Measurements from ENCODE around the gene RSPO3. TPM values are rescaled to one million over a fixed set of nuclear protein-coding genes. Genes with fewer than 3 reads are reported as not detected.
A peak's percentile ranks its signal among the peaks of the same experiment; 100 is the strongest.

The RSPO3 gene
- total and polyA plus RNA-seq, 4 donors = 2.5 to 4.0 (median 3.6) TPM

- Histone ChIP-seq H3K27ac (ENCODE audit: low read depth, low read length) (no peak overlapping the region), H3K4me1 (ENCODE audit: control insufficient read depth, insufficient read depth, low read length) (peaks cover 27% of the 10 kb centered on the region), H3K9me3 (ENCODE audit: control insufficient read depth, insufficient read depth, low read length) (no peaks in the 10 kb centered on the region), H3K4me3 (ENCODE audit: low read depth, low read length) (peak overlapping the region; percentile 51), H3K27me3 (ENCODE audit: control insufficient read depth, insufficient read depth, low read length) (peaks cover 58% of the 10 kb centered on the region), H3K36me3 (ENCODE audit: control insufficient read depth, insufficient read depth, low read length) (no peaks in the 10 kb centered on the region)
- peak in 1 of 6 donors; percentile 48 for DNase-seq (ENCODE audit: low read depth in 4 of 6, low spot score in 6 of 6)
- WGBS (ENCODE audit: insufficient coverage) = 1% methylated on average over 37 of the region's 37 CpGs
Observed at GRCh38 chr6:127120023-127120786, 1.7 kb downstream of the RSPO3 start.

DNA sequence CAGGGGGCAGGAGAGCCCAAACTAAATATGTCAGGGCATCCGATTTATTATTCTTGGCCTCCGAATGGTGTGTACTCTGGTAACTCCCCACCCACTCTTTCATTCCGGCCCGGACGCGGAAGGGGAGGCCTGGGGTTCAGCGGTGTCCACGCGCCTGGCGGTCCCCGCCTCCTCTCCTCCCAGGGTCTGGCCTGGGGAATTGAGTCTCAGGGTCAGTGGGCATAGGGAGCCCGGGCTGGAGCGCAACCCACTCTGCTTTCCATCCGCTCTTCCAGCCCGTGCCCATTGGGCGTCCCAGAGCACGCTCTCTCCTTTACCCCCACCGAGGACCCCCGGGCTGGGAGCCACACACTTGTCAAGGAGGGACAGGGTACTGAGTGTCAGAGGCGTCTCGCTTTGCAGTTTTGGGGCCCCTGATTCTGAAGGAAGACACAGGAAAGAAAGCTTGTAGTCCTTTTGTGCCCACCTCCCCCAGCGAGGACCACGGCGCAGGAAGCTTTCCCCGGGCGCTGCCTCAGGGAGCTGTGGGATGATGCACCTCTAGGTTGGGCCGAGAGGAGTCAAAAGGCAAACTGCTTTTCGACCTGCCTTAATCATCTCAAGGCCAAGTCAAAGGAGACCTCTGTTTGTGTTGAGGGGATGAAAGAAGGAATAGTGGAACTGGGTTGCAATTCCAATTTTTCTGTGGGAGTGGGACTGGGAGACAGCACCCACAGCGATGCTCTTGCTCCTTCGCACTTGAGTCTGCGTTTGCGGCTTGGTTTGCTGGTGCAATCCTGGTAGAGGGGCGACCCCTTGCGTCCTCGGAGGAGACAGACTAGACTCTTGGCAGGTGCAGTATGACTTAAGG, 2.5 kb downstream of the RSPO3 start:
- H3K27ac ChIP-seq (ENCODE audit: low read depth, low read length) = no peak overlapping the region
- H3K4me1 ChIP-seq (ENCODE audit: control insufficient read depth, insufficient read depth, low read length) = peaks cover 27% of the 10 kb centered on the region
- H3K36me3 ChIP-seq (ENCODE audit: control insufficient read depth, insufficient read depth, low read length) = no peaks in the 10 kb centered on the region
- H3K4me3 ChIP-seq (ENCODE audit: low read depth, low read length) = peak overlapping the region; percentile 51
- peaks cover 50% of the 10 kb centered on the region for H3K27me3 ChIP-seq (ENCODE audit: control insufficient read depth, insufficient read depth, low read length)
- peak; percentile 60 to 97 (median 76) for DNase-seq (ENCODE audit: low read depth in 4 of 6, low spot score in 6 of 6)
- no peaks in the 10 kb centered on the region for H3K9me3 ChIP-seq (ENCODE audit: control insufficient read depth, insufficient read depth, low read length)
- WGBS (ENCODE audit: insufficient coverage) = 4% methylated on average over 32 of the region's 35 CpGs

DNA sequence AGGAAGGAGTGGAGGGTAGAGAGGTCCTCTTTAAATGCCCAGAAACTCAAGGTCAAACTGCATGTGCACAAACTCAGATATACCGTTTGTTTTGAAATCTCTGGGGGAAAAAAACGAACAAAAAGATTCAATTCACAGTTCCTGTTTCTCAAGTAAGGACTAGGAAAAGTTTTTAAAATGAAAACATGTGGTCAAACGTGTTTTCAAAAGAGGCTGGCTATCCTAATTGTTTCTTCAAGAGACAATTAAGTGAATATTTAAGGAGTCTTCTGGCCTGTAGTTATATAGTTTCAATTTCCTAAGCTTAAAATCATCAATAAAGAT, 3.1 kb downstream of the RSPO3 start:
- WGBS (ENCODE audit: insufficient coverage) = no CpG with 5 or more reads among the region's 3 CpGs
- Histone ChIP-seq H3K9me3 (ENCODE audit: control insufficient read depth, insufficient read depth, low read length) (no peaks in the 10 kb centered on the region), H3K36me3 (ENCODE audit: control insufficient read depth, insufficient read depth, low read length) (no peaks in the 10 kb centered on the region), H3K4me3 (ENCODE audit: low read depth, low read length) (no peak overlapping the region), H3K4me1 (ENCODE audit: control insufficient read depth, insufficient read depth, low read length) (peaks cover 27% of the 10 kb centered on the region), H3K27me3 (ENCODE audit: control insufficient read depth, insufficient read depth, low read length) (peaks cover 44% of the 10 kb centered on the region), H3K27ac (ENCODE audit: low read depth, low read length) (no peak overlapping the region)
- no peak for DNase-seq (ENCODE audit: low read depth in 4 of 6, low spot score in 6 of 6)

DNA sequence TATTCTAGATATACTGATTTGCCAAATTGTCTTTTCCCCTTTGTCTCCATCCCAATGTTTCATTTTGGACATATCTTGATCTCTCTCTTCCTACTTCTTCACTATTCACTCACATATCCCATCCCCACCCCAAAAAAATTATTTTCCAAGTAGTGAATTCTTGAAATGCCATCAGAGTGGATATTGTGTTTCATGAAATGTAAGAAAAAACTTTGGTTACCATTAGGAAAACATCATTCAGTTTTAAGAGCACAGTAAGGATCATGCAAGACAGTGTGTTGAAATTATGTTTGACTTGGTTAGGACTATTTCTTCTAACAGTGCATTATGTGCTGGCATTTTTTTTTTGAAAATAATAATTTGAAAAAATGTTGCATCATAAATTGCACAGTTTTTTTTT, 5.7 kb downstream of the RSPO3 start:
- H3K27me3 ChIP-seq (ENCODE audit: control insufficient read depth, insufficient read depth, low read length) = peaks cover 25% of the 10 kb centered on the region
- no peak for DNase-seq (ENCODE audit: low read depth in 4 of 6, low spot score in 6 of 6)
- H3K4me3 ChIP-seq (ENCODE audit: low read depth, low read length) = no peak overlapping the region
- peaks cover 22% of the 10 kb centered on the region for H3K4me1 ChIP-seq (ENCODE audit: control insufficient read depth, insufficient read depth, low read length)
- no peak overlapping the region for H3K27ac ChIP-seq (ENCODE audit: low read depth, low read length)
- H3K9me3 ChIP-seq (ENCODE audit: control insufficient read depth, insufficient read depth, low read length) = no peaks in the 10 kb centered on the region
- H3K36me3 ChIP-seq (ENCODE audit: control insufficient read depth, insufficient read depth, low read length) = no peaks in the 10 kb centered on the region

DNA sequence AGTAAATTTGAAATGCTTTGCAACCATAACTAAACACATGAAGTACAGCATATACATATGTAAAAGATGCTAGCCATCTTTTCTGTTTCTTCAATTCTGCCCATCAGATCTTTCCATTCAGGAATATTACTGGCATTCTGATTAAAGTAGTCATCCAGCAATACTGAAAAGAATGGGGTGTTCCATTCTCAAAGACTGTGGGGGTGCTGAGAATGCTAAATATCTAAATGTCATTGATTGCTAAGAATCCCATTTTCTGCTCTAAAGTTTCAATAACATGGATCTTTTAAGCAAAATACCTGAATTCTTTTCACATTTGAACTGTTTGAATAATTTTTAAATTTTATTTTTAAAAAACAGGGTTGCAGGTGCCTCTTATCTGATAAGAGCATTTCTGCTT, 6.2 kb downstream of the RSPO3 start:
- peaks cover 17% of the 10 kb centered on the region for H3K4me1 ChIP-seq (ENCODE audit: control insufficient read depth, insufficient read depth, low read length)
- no peaks in the 10 kb centered on the region for H3K9me3 ChIP-seq (ENCODE audit: control insufficient read depth, insufficient read depth, low read length)
- no peak overlapping the region for H3K27ac ChIP-seq (ENCODE audit: low read depth, low read length)
- no peaks in the 10 kb centered on the region for H3K36me3 ChIP-seq (ENCODE audit: control insufficient read depth, insufficient read depth, low read length)
- H3K27me3 ChIP-seq (ENCODE audit: control insufficient read depth, insufficient read depth, low read length) = peaks cover 20% of the 10 kb centered on the region
- DNase-seq (ENCODE audit: low read depth in 4 of 6, low spot score in 6 of 6) = no peak
- no peak overlapping the region for H3K4me3 ChIP-seq (ENCODE audit: low read depth, low read length)

DNA sequence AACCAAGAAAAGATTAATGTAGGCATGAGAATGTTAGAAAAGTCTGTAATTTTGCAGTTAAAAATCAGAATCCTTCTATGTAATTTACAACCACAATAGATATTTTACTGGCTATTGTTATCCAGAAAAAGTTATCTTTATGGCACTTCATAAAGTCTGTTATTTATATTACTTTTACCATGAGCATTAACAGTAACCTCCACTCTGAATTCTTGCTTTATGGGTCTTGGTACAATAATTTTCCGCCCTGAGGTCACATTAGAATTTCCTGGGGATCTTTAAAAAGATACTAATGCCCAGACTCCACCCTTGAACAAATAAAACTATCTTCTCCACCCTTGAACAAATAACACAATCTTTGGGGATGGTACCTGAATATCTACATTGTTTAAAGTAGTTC, 9.6 kb downstream of the RSPO3 start:
- WGBS (ENCODE audit: insufficient coverage) = no CpG with 5 or more reads among the region's 1 CpG
- Histone ChIP-seq H3K36me3 (ENCODE audit: control insufficient read depth, insufficient read depth, low read length) (no peaks in the 10 kb centered on the region), H3K4me3 (ENCODE audit: low read depth, low read length) (no peak overlapping the region), H3K27ac (ENCODE audit: low read depth, low read length) (no peak overlapping the region), H3K4me1 (ENCODE audit: control insufficient read depth, insufficient read depth, low read length) (no peaks in the 10 kb centered on the region), H3K9me3 (ENCODE audit: control insufficient read depth, insufficient read depth, low read length) (no peaks in the 10 kb centered on the region), H3K27me3 (ENCODE audit: control insufficient read depth, insufficient read depth, low read length) (no peaks in the 10 kb centered on the region)
- no peak for DNase-seq (ENCODE audit: low read depth in 4 of 6, low spot score in 6 of 6)

GRCh38 chr6:127129251-127129650, 10.8 kb downstream of the RSPO3 start:
- Histone ChIP-seq H3K9me3 (ENCODE audit: control insufficient read depth, insufficient read depth, low read length) (no peaks in the 10 kb centered on the region), H3K27ac (ENCODE audit: low read depth, low read length) (no peak overlapping the region), H3K4me3 (ENCODE audit: low read depth, low read length) (no peak overlapping the region), H3K4me1 (ENCODE audit: control insufficient read depth, insufficient read depth, low read length) (no peaks in the 10 kb centered on the region), H3K36me3 (ENCODE audit: control insufficient read depth, insufficient read depth, low read length) (no peaks in the 10 kb centered on the region), H3K27me3 (ENCODE audit: control insufficient read depth, insufficient read depth, low read length) (no peaks in the 10 kb centered on the region)
- no peak for DNase-seq (ENCODE audit: low read depth in 4 of 6, low spot score in 6 of 6)
- WGBS (ENCODE audit: insufficient coverage) = 83% methylated on average over 3 of the region's 4 CpGs

- no peaks in the 10 kb centered on the region for H3K27me3 ChIP-seq (ENCODE audit: control insufficient read depth, insufficient read depth, low read length)
- no peak for DNase-seq (ENCODE audit: low read depth in 4 of 6, low spot score in 6 of 6)
- 84% methylated on average over 3 of the region's 3 CpGs for WGBS (ENCODE audit: insufficient coverage)
Observed at GRCh38 chr6:127131275-127131674, 12.8 kb downstream of the RSPO3 start.

GRCh38 chr6:127131772-127132376, 13.4 kb downstream of the RSPO3 start:
- Histone ChIP-seq H3K4me3 (ENCODE audit: low read depth, low read length) (no peak overlapping the region), H3K27ac (ENCODE audit: low read depth, low read length) (no peak overlapping the region), H3K36me3 (ENCODE audit: control insufficient read depth, insufficient read depth, low read length) (no peaks in the 10 kb centered on the region), H3K4me1 (ENCODE audit: control insufficient read depth, insufficient read depth, low read length) (no peaks in the 10 kb centered on the region), H3K9me3 (ENCODE audit: control insufficient read depth, insufficient read depth, low read length) (no peaks in the 10 kb centered on the region), H3K27me3 (ENCODE audit: control insufficient read depth, insufficient read depth, low read length) (no peaks in the 10 kb centered on the region)
- no peak for DNase-seq (ENCODE audit: low read depth in 4 of 6, low spot score in 6 of 6)

More at GRCh38 chr6:127131275-127131674, 12.8 kb downstream of the RSPO3 start:
- Histone ChIP-seq H3K36me3 (ENCODE audit: control insufficient read depth, insufficient read depth, low read length) (no peaks in the 10 kb centered on the region), H3K27ac (ENCODE audit: low read depth, low read length) (no peak overlapping the region), H3K4me1 (ENCODE audit: control insufficient read depth, insufficient read depth, low read length) (no peaks in the 10 kb centered on the region), H3K9me3 (ENCODE audit: control insufficient read depth, insufficient read depth, low read length) (no peaks in the 10 kb centered on the region), H3K4me3 (ENCODE audit: low read depth, low read length) (no peak overlapping the region)
